PC-3 (cell line): ENCODE results near the gene TNP1.

Experiments
- CTCF ChIP-seq: fragments of 300-600 bp; sonication (generic); conservative IDR thresholded peaks from 2 replicates; pipeline ENCODE4 v1.5.1; 2017; ENCODE audit warnings: antibody characterized with exemption, low read depth, mild to moderate bottlenecking, low read length
- EZH2 ChIP-seq: fragments of 300-600 bp; sonication (generic); IDR thresholded peaks from one replicate; pipeline ENCODE4 v1.6.1; 2017; ENCODE audit warnings: antibody characterized with exemption, mild to moderate bottlenecking, low read length; ENCODE audit not compliant: unreplicated experiment
- EZH2phosphoT487 ChIP-seq: fragments of 300-600 bp; sonication (generic); IDR thresholded peaks from 2 replicates; pipeline ENCODE4 v1.6.1; 2018; ENCODE audit warnings: mild to moderate bottlenecking, antibody characterized with exemption, low read length, borderline replicate concordance

GRCh38 chr2:216904974-216905373 is 45.1 kb upstream of the TNP1 start:
- no peak for TF ChIP-seq CTCF
- TF ChIP-seq EZH2phosphoT487: no peak
- no peak for TF ChIP-seq EZH2
